T-helper 2 cell treated with Interferon-gamma antibody and Interleukin-4, amounts not matched to agents 5 μg/mL and 100 μg/mL, for 36 hours (primary cell): ENCODE data around the gene DLG1.

ENCODE experiments used
- DNase-seq: peaks from one replicate; pipeline ENCODE4 v3.0.0; 2021; ENCODE audit warnings: low spot score
- H3K27ac Mint-ChIP-seq: one replicate; pipeline ENCODE4 v1.8.0; 2021; ENCODE audit warnings: mild to moderate bottlenecking, mixed read lengths
- H3K27me3 Mint-ChIP-seq: one replicate; pipeline ENCODE4 v1.8.0; 2021; ENCODE audit warnings: low read depth, mixed read lengths
- H3K36me3 Mint-ChIP-seq: one replicate; pipeline ENCODE4 v1.8.0; 2021; ENCODE audit warnings: low read depth, mixed read lengths
- H3K4me1 Mint-ChIP-seq: one replicate; pipeline ENCODE4 v1.8.0; 2021; ENCODE audit warnings: low read depth, mixed read lengths
- H3K4me3 Mint-ChIP-seq: one replicate; pipeline ENCODE4 v1.8.0; 2022; ENCODE audit warnings: mild to moderate bottlenecking, moderate library complexity, mixed read lengths
- H3K9me3 Mint-ChIP-seq: one replicate; pipeline ENCODE4 v1.8.0; 2021; ENCODE audit warnings: mixed read lengths

Gene DLG1

GRCh38 chr3:197333901-197334639, 35.7 kb upstream of the DLG1 start:
- Mint-ChIP-seq H3K9me3 (no peaks in the 10 kb centered on the region), H3K27ac (no peak overlapping the region), H3K27me3 (peaks cover 18% of the 10 kb centered on the region), H3K36me3 (no peaks in the 10 kb centered on the region), H3K4me1 (no peaks in the 10 kb centered on the region), H3K4me3 (no peak overlapping the region)
- DNase-seq, result no peak

- Mint-ChIP-seq H3K27me3 (peaks cover 29% of the 10 kb centered on the region), H3K9me3 (no peaks in the 10 kb centered on the region), H3K4me3 (no peak overlapping the region), H3K4me1 (peaks cover 3% of the 10 kb centered on the region), H3K36me3 (no peaks in the 10 kb centered on the region), H3K27ac (no peak overlapping the region)
- DNase-seq, result no peak
Observed at GRCh38 chr3:197331131-197331530, 32.7 kb upstream of the DLG1 start.

GRCh38 chr3:197329382-197329781, 31.0 kb upstream of the DLG1 start:
- no peak overlapping the region for H3K4me3 Mint-ChIP-seq
- H3K4me1 Mint-ChIP-seq, result peaks cover 5% of the 10 kb centered on the region
- DNase-seq, result no peak
- H3K9me3 Mint-ChIP-seq, result no peaks in the 10 kb centered on the region
- no peak overlapping the region for H3K27ac Mint-ChIP-seq
- peaks cover 32% of the 10 kb centered on the region for H3K27me3 Mint-ChIP-seq
- H3K36me3 Mint-ChIP-seq, result no peaks in the 10 kb centered on the region

GRCh38 chr3:197328198-197328597, 29.8 kb upstream of the DLG1 start:
- Mint-ChIP-seq H3K9me3 (no peaks in the 10 kb centered on the region), H3K27ac (no peak overlapping the region), H3K4me1 (peaks cover 5% of the 10 kb centered on the region)

GRCh38 chr3:197327701-197328100, 29.3 kb upstream of the DLG1 start:
- Mint-ChIP-seq H3K4me1 (peaks cover 5% of the 10 kb centered on the region), H3K27me3 (peaks cover 35% of the 10 kb centered on the region), H3K36me3 (no peaks in the 10 kb centered on the region), H3K4me3 (no peak overlapping the region), H3K9me3 (no peaks in the 10 kb centered on the region), H3K27ac (no peak overlapping the region)
- DNase-seq, result no peak

More at GRCh38 chr3:197328198-197328597, 29.8 kb upstream of the DLG1 start:
- Mint-ChIP-seq H3K4me3 (no peak overlapping the region), H3K27me3 (peaks cover 37% of the 10 kb centered on the region), H3K36me3 (no peaks in the 10 kb centered on the region)
- no peak for DNase-seq

GRCh38 chr3:197325773-197326172, 27.4 kb upstream of the DLG1 start:
- Mint-ChIP-seq H3K4me1 (peaks cover 5% of the 10 kb centered on the region), H3K9me3 (no peaks in the 10 kb centered on the region), H3K4me3 (no peak overlapping the region), H3K27me3 (peaks cover 35% of the 10 kb centered on the region), H3K36me3 (no peaks in the 10 kb centered on the region), H3K27ac (no peak overlapping the region)
- no peak for DNase-seq

DNA sequence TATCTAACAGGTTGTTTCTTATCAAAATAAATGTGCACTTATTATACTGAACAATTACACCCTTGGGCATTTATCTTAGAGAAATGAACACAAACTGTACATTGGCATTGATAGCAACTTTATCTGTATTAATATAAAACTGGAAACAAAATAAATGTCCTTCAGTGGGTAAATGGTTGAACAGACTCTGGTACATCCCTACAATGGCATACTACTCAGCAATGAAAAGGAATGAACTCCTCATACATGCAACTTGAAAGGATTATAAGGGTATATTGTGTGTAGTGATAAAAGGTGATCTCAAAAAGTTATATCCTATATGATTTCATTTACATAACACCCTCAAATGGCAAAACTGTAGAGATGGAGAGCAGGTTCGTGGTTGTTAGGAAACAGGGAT, 23.7 kb upstream of the DLG1 start:
- Mint-ChIP-seq H3K9me3 (no peaks in the 10 kb centered on the region), H3K27me3 (peaks cover 50% of the 10 kb centered on the region)

GRCh38 chr3:197320582-197320981, 22.2 kb upstream of the DLG1 start:
- no peaks in the 10 kb centered on the region for H3K4me1 Mint-ChIP-seq
- no peak for DNase-seq
- peaks cover 53% of the 10 kb centered on the region for H3K27me3 Mint-ChIP-seq

More for the DNA sequence above, 23.7 kb upstream of the DLG1 start:
- no peak for DNase-seq
- Mint-ChIP-seq H3K4me3 (no peak overlapping the region), H3K4me1 (peaks cover 2% of the 10 kb centered on the region), H3K27ac (no peak overlapping the region), H3K36me3 (no peaks in the 10 kb centered on the region)

GRCh38 chr3:197317250-197317963, 19.0 kb upstream of the DLG1 start:
- no peaks in the 10 kb centered on the region for H3K9me3 Mint-ChIP-seq
- no peaks in the 10 kb centered on the region for H3K36me3 Mint-ChIP-seq
- H3K27me3 Mint-ChIP-seq, result peaks cover 63% of the 10 kb centered on the region
- no peak for DNase-seq
- H3K27ac Mint-ChIP-seq, result no peak overlapping the region
- H3K4me3 Mint-ChIP-seq, result no peak overlapping the region
- no peaks in the 10 kb centered on the region for H3K4me1 Mint-ChIP-seq

More at GRCh38 chr3:197320582-197320981, 22.2 kb upstream of the DLG1 start:
- Mint-ChIP-seq H3K27ac (no peak overlapping the region), H3K4me3 (no peak overlapping the region), H3K9me3 (no peaks in the 10 kb centered on the region), H3K36me3 (no peaks in the 10 kb centered on the region)

GRCh38 chr3:197312431-197312830, 14.0 kb upstream of the DLG1 start:
- Mint-ChIP-seq H3K36me3 (no peaks in the 10 kb centered on the region), H3K27me3 (peaks cover 29% of the 10 kb centered on the region)

DNA sequence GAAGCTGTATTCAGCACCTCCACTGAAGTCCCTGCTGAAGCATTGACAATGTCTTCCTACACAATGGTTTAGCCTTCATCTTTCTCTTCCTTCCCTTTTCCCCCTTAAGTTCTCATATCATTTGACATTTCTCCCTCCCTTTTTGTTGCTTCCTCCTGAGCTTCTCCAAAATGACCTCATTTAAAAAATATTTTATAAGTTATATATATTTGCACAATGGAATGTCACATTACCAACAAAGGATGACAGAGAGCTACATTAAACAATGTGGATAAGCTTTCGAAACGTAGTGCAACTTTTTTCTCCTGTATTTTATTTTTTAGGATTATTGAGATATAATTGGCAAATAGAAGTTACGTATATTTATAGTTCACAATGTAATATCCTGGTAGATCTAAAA, 13.2 kb upstream of the DLG1 start:
- H3K27me3 Mint-ChIP-seq, result peaks cover 27% of the 10 kb centered on the region
- no peak overlapping the region for H3K27ac Mint-ChIP-seq
- H3K36me3 Mint-ChIP-seq, result no peaks in the 10 kb centered on the region
- H3K9me3 Mint-ChIP-seq, result no peaks in the 10 kb centered on the region
- peaks cover 16% of the 10 kb centered on the region for H3K4me1 Mint-ChIP-seq
- no peak for DNase-seq
- H3K4me3 Mint-ChIP-seq, result no peak overlapping the region

More at GRCh38 chr3:197312431-197312830, 14.0 kb upstream of the DLG1 start:
- Mint-ChIP-seq H3K4me1 (peaks cover 16% of the 10 kb centered on the region), H3K9me3 (no peaks in the 10 kb centered on the region), H3K27ac (no peak overlapping the region), H3K4me3 (no peak overlapping the region)
- no peak for DNase-seq

GRCh38 chr3:197309528-197310361, 11.3 kb upstream of the DLG1 start:
- Mint-ChIP-seq H3K27me3 (peaks cover 21% of the 10 kb centered on the region), H3K9me3 (no peaks in the 10 kb centered on the region), H3K4me3 (peak overlapping the region; percentile 5), H3K36me3 (no peaks in the 10 kb centered on the region), H3K27ac (no peak overlapping the region), H3K4me1 (peaks cover 24% of the 10 kb centered on the region)
- DNase-seq, result no peak

DNA sequence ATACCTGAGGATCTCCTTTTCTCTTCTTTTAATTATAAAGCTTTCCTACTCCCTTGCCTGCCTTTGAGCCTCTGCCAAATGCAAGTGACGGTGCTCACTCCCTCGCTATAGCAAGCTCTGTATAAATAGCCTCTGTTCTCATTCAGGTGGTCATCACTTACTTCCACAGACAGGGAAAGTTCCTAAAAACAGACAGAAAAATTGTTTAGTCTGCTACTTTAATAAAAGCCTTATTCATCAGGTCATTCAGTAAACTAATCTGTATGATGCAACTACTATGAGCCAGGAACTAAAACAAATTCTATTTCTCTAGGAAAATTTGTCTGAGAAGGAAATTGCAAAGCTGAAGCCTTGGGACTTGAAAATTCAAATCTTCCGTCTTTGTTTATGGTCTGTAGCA, 10.2 kb upstream of the DLG1 start:
- peaks cover 18% of the 10 kb centered on the region for H3K27me3 Mint-ChIP-seq
- no peak overlapping the region for H3K27ac Mint-ChIP-seq
- no peak overlapping the region for H3K4me3 Mint-ChIP-seq
- no peaks in the 10 kb centered on the region for H3K9me3 Mint-ChIP-seq
- no peaks in the 10 kb centered on the region for H3K36me3 Mint-ChIP-seq
- no peak for DNase-seq
- peaks cover 24% of the 10 kb centered on the region for H3K4me1 Mint-ChIP-seq
